Measurements from ENCODE around the gene EVC. TPM values are rescaled to one million over a fixed set of nuclear protein-coding genes. Genes with fewer than 3 reads are reported as not detected.

EVC gene
- total and polyA plus RNA-seq, 2 experiments from 2014 or later, result 4.8 to 8.6 TPM

GRCh38 chr4:5780831-5781480 lies 70.0 kb downstream of the EVC start:
- Histone ChIP-seq H3K4me3 (no peak overlapping the region), H4K20me1 (ENCODE audit: insufficient read depth, poor library complexity, severe bottlenecking) (no peaks in the 10 kb centered on the region), H3K9me3 (ENCODE audit: low read depth) (peaks cover 16% of the 10 kb centered on the region), H3K36me3 (replicated peaks; ENCODE audit: insufficient read depth, low read depth) (peaks cover 6% of the 10 kb centered on the region), H3K9me2 (replicated peaks; ENCODE audit: insufficient read depth) (no peaks in the 10 kb centered on the region), H2AFZ (no peak overlapping the region), H3K79me2 (no peaks in the 10 kb centered on the region), H3K27ac (no peak overlapping the region), H3K4me1 (ENCODE audit: insufficient read depth) (no peaks in the 10 kb centered on the region), H3K27me3 (no peaks in the 10 kb centered on the region), H3K4me2 (no peak overlapping the region)
- DNase-seq (ENCODE audit: low spot score), result peak; percentile 20
- TF ChIP-seq EZH2 (IDR thresholded peaks at IDR 0.05; ENCODE audit: borderline replicate concordance) (no peak), CTCF (IDR thresholded peaks at IDR 0.05; ENCODE audit: poor library complexity) (no peak), EZH2phosphoT487 (IDR thresholded peaks at IDR 0.05; ENCODE audit: low read depth, severe bottlenecking, unreplicated experiment) (no peak)
- 89% methylated on average over 9 of the region's 9 CpGs for WGBS (ENCODE audit: low lambda C conversion rate, missing lambda C conversion rate)

GRCh38 chr4:5781691-5782090 lies 70.7 kb downstream of the EVC start:
- H3K36me3 ChIP-seq (replicated peaks; ENCODE audit: insufficient read depth, low read depth), result no peaks in the 10 kb centered on the region
- H3K9me3 ChIP-seq (ENCODE audit: low read depth), result peaks cover 9% of the 10 kb centered on the region
- H3K4me3 ChIP-seq, result no peak overlapping the region
- 98% methylated on average over 3 of the region's 3 CpGs for WGBS (ENCODE audit: low lambda C conversion rate, missing lambda C conversion rate)
- DNase-seq (ENCODE audit: low spot score), result no peak
- H4K20me1 ChIP-seq (ENCODE audit: insufficient read depth, poor library complexity, severe bottlenecking), result no peaks in the 10 kb centered on the region
- TF ChIP-seq CTCF (IDR thresholded peaks at IDR 0.05; ENCODE audit: poor library complexity), result no peak
- no peak for TF ChIP-seq EZH2 (IDR thresholded peaks at IDR 0.05; ENCODE audit: borderline replicate concordance)
- no peak for TF ChIP-seq EZH2phosphoT487 (IDR thresholded peaks at IDR 0.05; ENCODE audit: low read depth, severe bottlenecking, unreplicated experiment)
- no peak overlapping the region for H3K4me2 ChIP-seq
- no peaks in the 10 kb centered on the region for H3K9me2 ChIP-seq (replicated peaks; ENCODE audit: insufficient read depth)
- no peaks in the 10 kb centered on the region for H3K4me1 ChIP-seq (ENCODE audit: insufficient read depth)
- H3K79me2 ChIP-seq, result no peaks in the 10 kb centered on the region
- H3K27ac ChIP-seq, result no peak overlapping the region
- H2AFZ ChIP-seq, result no peak overlapping the region
- H3K27me3 ChIP-seq, result no peaks in the 10 kb centered on the region

- Histone ChIP-seq H3K9me2 (replicated peaks; ENCODE audit: insufficient read depth) (no peaks in the 10 kb centered on the region), H4K20me1 (ENCODE audit: insufficient read depth, poor library complexity, severe bottlenecking) (no peaks in the 10 kb centered on the region), H3K79me2 (no peaks in the 10 kb centered on the region), H3K36me3 (replicated peaks; ENCODE audit: insufficient read depth, low read depth) (no peaks in the 10 kb centered on the region), H3K4me3 (no peak overlapping the region), H3K27ac (no peak overlapping the region), H3K4me2 (no peak overlapping the region), H3K4me1 (ENCODE audit: insufficient read depth) (no peaks in the 10 kb centered on the region), H2AFZ (no peak overlapping the region), H3K9me3 (ENCODE audit: low read depth) (no peaks in the 10 kb centered on the region), H3K27me3 (no peaks in the 10 kb centered on the region)
- TF ChIP-seq EZH2phosphoT487 (IDR thresholded peaks at IDR 0.05; ENCODE audit: low read depth, severe bottlenecking, unreplicated experiment), result no peak
- TF ChIP-seq EZH2 (IDR thresholded peaks at IDR 0.05; ENCODE audit: borderline replicate concordance), result no peak
- no peak for TF ChIP-seq CTCF (IDR thresholded peaks at IDR 0.05; ENCODE audit: poor library complexity)
- DNase-seq (ENCODE audit: low spot score), result no peak
- 95% methylated on average over 6 of the region's 6 CpGs for WGBS (ENCODE audit: low lambda C conversion rate, missing lambda C conversion rate)
Observed at GRCh38 chr4:5782829-5783476, 72.0 kb downstream of the EVC start.
